Ascending aorta (tissue), 2 donors: ENCODE results near the gene ELK4. TPM values are rescaled to one million over a fixed set of nuclear protein-coding genes. Genes with fewer than 3 reads are reported as not detected.
A peak's percentile ranks its signal among the peaks of the same experiment; 100 is the strongest.
"Not testable (repeated sequence)": the region's sequence is repeated elsewhere in the genome, so short reads cannot be mapped to it uniquely, and the experiment has no call there.

Experiments used
- DNase-seq, 2 donors: peaks; one replicate each; pipeline ENCODE4 v3.0.0-alpha.2; 2019; ENCODE audit warnings: low spot score in 2 of 2
- H3K27ac ChIP-seq, 2 donors: fragments of 200-600 bp; sonication (generic); one replicate each; pipeline ENCODE4 v1.5.1; 2016 to 2017; ENCODE audit warnings: mild to moderate bottlenecking in 1 of 2
- H3K27me3 ChIP-seq: fragments of 200-600 bp; sonication (generic); one replicate; pipeline ENCODE4 v1.5.1; 2017
- H3K36me3 ChIP-seq, 2 donors: fragments of 200-600 bp; sonication (generic); one replicate each; pipeline ENCODE4 v1.5.1; 2016
- H3K4me1 ChIP-seq, 2 donors: fragments of 200-600 bp; sonication (generic); one replicate each; pipeline ENCODE4 v1.5.1; 2016 to 2017; ENCODE audit warnings: mild to moderate bottlenecking in 1 of 2
- H3K4me3 ChIP-seq, 2 donors: fragments of 200-600 bp; sonication (generic); one replicate each; pipeline ENCODE4 v1.5.1; 2016 to 2017; ENCODE audit warnings: mild to moderate bottlenecking in 1 of 2
- H3K9me3 ChIP-seq, 2 donors: fragments of 200-600 bp; sonication (generic); one replicate each; pipeline ENCODE4 v1.5.1; 2016
- intact Hi-C: fragments of 100-400 bp; cut with DNase I; formaldehyde crosslinking; loops from one replicate; pipeline ENCODE4 v1.15.1; 2023
- total RNA-seq: library from RNA; depleted of rRNA; stranded (reverse); fragments of >200 nt; gene quantifications from one replicate; pipeline ENCODE4 v1.1.0, GENCODE V29; 2016
- TF ChIP-seq, protein P1 (sequence below), 3 experiments: fragments of 200-600 bp in 2 of 3; fragments of 450-650 bp in 1 of 3; sonication (generic) in 2 of 3; IDR thresholded peaks; one replicate each; pipeline ENCODE4 v1.5.1; 2016 to 2019; ENCODE audit warnings: antibody characterized with exemption in 3 of 3, mild to moderate bottlenecking in 1 of 3, moderate library complexity in 1 of 3

ELK4 gene
- total RNA-seq, 1 donor from 2014 or later: 23.7 TPM

GRCh38 chr1:205639567-205639966, 7.8 kb upstream of the ELK4 start:
- Histone ChIP-seq H3K27ac (no peak overlapping the region), H3K4me3 (no peak overlapping the region), H3K27me3 (no peaks in the 10 kb centered on the region), H3K36me3 (no peaks in the 10 kb centered on the region), H3K9me3 (no peaks in the 10 kb centered on the region), H3K4me1 (peaks cover 0 to 9% of the 10 kb centered on the region in 2 donors)
- intact Hi-C loops: loop anchor here (10.0 kb wide), 1 partner anchor 275 kb away; no protein-coding TSS in a partner anchor
- no peak for DNase-seq
- TF ChIP-seq, protein P1, sequence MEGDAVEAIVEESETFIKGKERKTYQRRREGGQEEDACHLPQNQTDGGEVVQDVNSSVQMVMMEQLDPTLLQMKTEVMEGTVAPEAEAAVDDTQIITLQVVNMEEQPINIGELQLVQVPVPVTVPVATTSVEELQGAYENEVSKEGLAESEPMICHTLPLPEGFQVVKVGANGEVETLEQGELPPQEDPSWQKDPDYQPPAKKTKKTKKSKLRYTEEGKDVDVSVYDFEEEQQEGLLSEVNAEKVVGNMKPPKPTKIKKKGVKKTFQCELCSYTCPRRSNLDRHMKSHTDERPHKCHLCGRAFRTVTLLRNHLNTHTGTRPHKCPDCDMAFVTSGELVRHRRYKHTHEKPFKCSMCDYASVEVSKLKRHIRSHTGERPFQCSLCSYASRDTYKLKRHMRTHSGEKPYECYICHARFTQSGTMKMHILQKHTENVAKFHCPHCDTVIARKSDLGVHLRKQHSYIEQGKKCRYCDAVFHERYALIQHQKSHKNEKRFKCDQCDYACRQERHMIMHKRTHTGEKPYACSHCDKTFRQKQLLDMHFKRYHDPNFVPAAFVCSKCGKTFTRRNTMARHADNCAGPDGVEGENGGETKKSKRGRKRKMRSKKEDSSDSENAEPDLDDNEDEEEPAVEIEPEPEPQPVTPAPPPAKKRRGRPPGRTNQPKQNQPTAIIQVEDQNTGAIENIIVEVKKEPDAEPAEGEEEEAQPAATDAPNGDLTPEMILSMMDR (IDR thresholded peaks at IDR 0.05): no peak

GRCh38 chr1:205637854-205638468, 6.2 kb upstream of the ELK4 start:
- no peaks in the 10 kb centered on the region for H3K9me3 ChIP-seq
- H3K27ac ChIP-seq: peak overlapping the region in 1 of 2 donors; percentile 70
- no peaks in the 10 kb centered on the region for H3K27me3 ChIP-seq
- no peaks in the 10 kb centered on the region for H3K36me3 ChIP-seq
- intact Hi-C loops: loop anchor here (10.0 kb wide), 1 partner anchor 277 kb away; no protein-coding TSS in a partner anchor
- no peak for DNase-seq
- H3K4me1 ChIP-seq: peaks cover 0 to 13% of the 10 kb centered on the region in 2 donors
- TF ChIP-seq, protein P1 (IDR thresholded peaks at IDR 0.05): no peak
- H3K4me3 ChIP-seq: no peak overlapping the region

GRCh38 chr1:205636732-205637131, 4.9 kb upstream of the ELK4 start:
- Histone ChIP-seq H3K9me3 (no peaks in the 10 kb centered on the region), H3K4me1 (peaks cover 0 to 17% of the 10 kb centered on the region in 2 donors), H3K27ac (peak overlapping the region; percentile 51 to 70), H3K27me3 (no peaks in the 10 kb centered on the region), H3K4me3 (peak overlapping the region in 1 of 2 donors; percentile 16), H3K36me3 (no peaks in the 10 kb centered on the region)
- no peak for DNase-seq
- intact Hi-C loops: loop anchor here (10.0 kb wide), 1 partner anchor 278 kb away; no protein-coding TSS in a partner anchor
- TF ChIP-seq, protein P1 (IDR thresholded peaks at IDR 0.05): no peak

GRCh38 chr1:205636138-205636530, 4.3 kb upstream of the ELK4 start:
- peaks cover 0 to 17% of the 10 kb centered on the region in 2 donors for H3K4me1 ChIP-seq
- not testable (repeated sequence) for H3K27me3 ChIP-seq, H3K27ac ChIP-seq, H3K9me3 ChIP-seq, H3K36me3 ChIP-seq, DNase-seq, H3K4me3 ChIP-seq
- intact Hi-C loops: loop anchor here (10.0 kb wide), 1 partner anchor 279 kb away; no protein-coding TSS in a partner anchor

- intact Hi-C loops: loop anchor here (1.0 to 10.0 kb wide), 4 partner anchors 47 to 281 kb away; partner anchors contain the start of gene SLC45A3
- Histone ChIP-seq H3K27me3 (no peaks in the 10 kb centered on the region), H3K9me3 (no peaks in the 10 kb centered on the region), H3K27ac (peak overlapping the region; percentile 97 to 98), H3K36me3 (no peaks in the 10 kb centered on the region), H3K4me1 (peaks cover 0 to 30% of the 10 kb centered on the region in 2 donors), H3K4me3 (peak overlapping the region in 1 of 2 donors; percentile 90)
- no peak for DNase-seq
- TF ChIP-seq, protein P1 (IDR thresholded peaks at IDR 0.05): no peak
Measured at GRCh38 chr1:205633421-205633976, 1.7 kb upstream of the ELK4 start.

- no peak for DNase-seq
- peaks cover 0 to 26% of the 10 kb centered on the region in 2 donors for H3K4me1 ChIP-seq
Measured at GRCh38 chr1:205632669-205633169, 908 bp upstream of the ELK4 start.

More at GRCh38 chr1:205632669-205633169, 908 bp upstream of the ELK4 start:
- peak overlapping the region; percentile 97 to 98 for H3K27ac ChIP-seq
- intact Hi-C loops: loop anchor here (1.0 to 10.0 kb wide), 5 partner anchors 40 to 282 kb away; partner anchors contain the start of gene SLC45A3
- H3K27me3 ChIP-seq: no peaks in the 10 kb centered on the region
- no peaks in the 10 kb centered on the region for H3K36me3 ChIP-seq
- TF ChIP-seq, protein P1 (IDR thresholded peaks at IDR 0.05): no peak
- H3K9me3 ChIP-seq: no peaks in the 10 kb centered on the region
- H3K4me3 ChIP-seq: peak overlapping the region; percentile 79 to 90
